GM18505 (cell line): ENCODE data around the gene NRCAM.
"Not testable (repeated sequence)": the region's sequence is repeated elsewhere in the genome, so short reads cannot be mapped to it uniquely, and the experiment has no call there.

Source experiments
- ATAC-seq: cut with Tn5 transposase; IDR thresholded peaks from one replicate; pipeline ENCODE4 v1.9.1; 2021; ENCODE audit not compliant: unreplicated experiment
- POLR2A ChIP-seq: IDR thresholded peaks from 4 replicates; pipeline ENCODE4 v1.6.1; 2011; ENCODE audit warnings: borderline replicate concordance; ENCODE audit not compliant: insufficient read depth, insufficient read length; ENCODE audit errors: extremely low read depth

The NRCAM gene

GRCh38 chr7:108266491-108266890 lies 189.7 kb downstream of the NRCAM start:
- no peak for ATAC-seq
- TF ChIP-seq POLR2A, result no peak

DNA sequence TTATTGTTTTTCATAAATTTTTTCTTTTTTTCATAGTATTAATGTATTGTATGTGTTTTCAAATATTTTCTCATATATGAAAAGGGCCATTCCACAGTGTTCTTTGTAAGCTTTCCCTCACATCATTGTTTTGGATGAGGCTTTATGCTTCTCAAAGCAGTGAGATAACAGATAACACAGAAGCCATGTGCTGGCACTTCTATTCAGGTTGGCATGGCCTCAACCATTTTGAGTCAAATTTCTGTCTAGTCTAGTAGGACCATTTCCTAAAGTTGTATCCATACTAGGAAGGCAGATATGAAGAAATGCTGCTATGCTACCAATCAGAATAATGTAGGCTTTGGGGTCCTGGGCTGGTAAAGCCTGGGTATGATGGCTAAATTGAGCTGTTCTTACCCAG lies 190.2 kb downstream of the NRCAM start:
- TF ChIP-seq POLR2A, result no peak
- ATAC-seq, result no peak

- no peak for TF ChIP-seq POLR2A
These were observed 191.2 kb downstream of the NRCAM start for GRCh38 chr7:108265007-108265406.

DNA sequence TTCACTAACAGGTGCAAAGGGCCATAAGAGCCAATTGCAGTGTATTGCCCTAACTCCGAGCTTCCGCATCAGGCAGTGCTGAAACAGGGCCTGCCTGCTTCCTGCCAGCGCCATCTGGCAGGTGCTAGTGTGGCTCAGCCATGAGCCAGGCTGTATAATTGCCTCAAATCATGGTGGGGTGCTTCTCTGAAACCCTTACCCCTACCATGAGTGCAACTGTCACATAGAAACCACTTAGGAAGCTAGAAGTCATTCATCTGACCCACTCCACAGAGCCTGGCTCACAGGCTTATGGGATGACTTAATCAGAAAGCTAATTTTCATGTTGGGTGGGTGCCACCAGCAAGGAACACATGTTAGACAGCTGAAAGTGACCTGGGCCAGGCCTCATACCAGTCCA lies 192.8 kb downstream of the NRCAM start:
- no peak for ATAC-seq
- TF ChIP-seq POLR2A, result no peak

More at GRCh38 chr7:108265007-108265406, 191.2 kb downstream of the NRCAM start:
- no peak for ATAC-seq

DNA sequence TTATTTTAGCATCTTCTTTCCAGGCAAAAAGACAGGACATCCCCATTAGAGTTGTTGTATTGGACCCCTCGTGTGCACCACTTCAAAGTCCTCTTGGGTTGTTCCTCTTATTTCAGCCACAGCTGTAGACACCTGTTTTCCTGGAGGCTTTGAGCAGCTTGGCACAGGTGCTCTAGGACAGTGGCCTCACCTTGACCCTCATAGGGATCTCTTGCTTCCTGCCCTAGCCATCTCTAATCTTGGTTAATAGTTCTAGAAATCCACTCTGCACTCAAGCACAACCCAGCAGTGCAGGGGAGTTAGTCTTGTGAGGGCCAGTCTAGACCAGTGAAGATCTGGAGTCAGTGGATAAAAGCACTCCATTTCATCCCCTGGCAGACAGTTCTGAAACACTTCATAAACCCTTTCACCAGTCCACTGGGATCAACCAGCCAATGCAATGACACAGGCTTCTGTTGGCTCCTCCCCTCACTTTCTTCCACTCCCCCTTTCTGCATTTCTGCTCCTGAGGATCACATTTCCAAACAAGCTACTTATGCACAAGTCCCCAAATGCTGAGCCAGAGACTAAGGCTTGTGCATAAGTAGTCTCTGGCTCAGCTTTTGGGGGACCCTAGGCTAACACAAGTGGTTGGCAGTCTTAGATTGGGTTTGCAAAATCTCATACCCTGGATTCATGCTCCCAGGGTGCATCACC lies 194.5 kb downstream of the NRCAM start:
- ATAC-seq, result no peak
- no peak for TF ChIP-seq POLR2A

DNA sequence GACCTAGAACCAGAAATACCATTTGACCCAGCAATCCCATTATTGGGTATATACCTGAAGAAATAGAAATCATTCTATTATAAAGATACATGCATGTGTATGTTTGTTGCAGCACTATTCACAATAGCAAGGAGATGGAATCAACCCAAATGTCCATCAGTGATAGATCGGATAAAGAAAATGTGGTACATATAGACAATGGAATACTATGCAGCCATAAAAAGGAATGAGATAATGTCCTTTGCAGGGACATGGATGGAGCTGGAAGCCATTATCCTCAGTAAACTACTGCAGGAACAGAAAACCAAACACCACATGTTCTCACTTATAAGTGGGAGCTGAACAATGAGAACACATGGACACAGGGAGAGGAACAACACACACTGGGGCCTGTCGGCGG lies 196.8 kb downstream of the NRCAM start:
- not testable (repeated sequence) for ATAC-seq

DNA sequence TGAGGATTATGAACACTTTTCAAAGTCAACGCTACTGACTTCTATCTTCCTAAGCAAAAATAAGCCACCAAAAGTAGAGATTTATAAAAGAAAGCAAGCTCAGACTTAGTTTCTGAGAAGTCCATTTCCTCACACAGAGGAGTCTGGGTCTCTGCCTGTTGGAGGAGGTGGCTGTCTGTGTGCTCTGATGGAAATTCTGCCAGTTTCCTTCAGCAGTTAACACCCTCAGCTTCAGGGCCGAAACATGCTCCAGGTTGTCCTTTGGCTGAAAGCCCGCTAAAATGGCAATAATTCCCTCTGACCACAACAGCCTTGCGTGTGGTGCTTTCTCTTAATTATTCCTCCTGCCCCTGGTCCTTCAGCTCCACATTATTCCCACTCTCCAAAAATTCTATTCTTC lies 198.3 kb downstream of the NRCAM start:
- TF ChIP-seq POLR2A, result no peak
- no peak for ATAC-seq

DNA sequence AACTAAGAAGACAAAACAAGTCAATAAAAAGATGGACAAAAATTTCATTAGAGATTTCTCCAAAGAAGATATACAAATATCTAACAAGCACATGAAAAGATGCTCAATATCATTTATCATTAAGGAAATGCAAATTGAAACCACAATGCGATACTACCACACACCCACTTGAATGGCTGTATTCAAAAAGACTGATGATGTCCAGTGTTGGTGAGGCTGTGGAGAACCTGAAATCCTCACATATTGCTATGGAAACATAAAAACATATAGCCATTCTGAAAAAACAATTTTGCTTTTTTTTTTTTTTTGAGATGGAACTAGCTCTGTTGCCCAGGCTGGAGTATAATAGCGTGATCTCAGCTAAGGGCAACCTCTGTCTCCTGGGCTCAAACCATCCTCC lies 202.0 kb downstream of the NRCAM start:
- no peak for ATAC-seq
- TF ChIP-seq POLR2A, result no peak

DNA sequence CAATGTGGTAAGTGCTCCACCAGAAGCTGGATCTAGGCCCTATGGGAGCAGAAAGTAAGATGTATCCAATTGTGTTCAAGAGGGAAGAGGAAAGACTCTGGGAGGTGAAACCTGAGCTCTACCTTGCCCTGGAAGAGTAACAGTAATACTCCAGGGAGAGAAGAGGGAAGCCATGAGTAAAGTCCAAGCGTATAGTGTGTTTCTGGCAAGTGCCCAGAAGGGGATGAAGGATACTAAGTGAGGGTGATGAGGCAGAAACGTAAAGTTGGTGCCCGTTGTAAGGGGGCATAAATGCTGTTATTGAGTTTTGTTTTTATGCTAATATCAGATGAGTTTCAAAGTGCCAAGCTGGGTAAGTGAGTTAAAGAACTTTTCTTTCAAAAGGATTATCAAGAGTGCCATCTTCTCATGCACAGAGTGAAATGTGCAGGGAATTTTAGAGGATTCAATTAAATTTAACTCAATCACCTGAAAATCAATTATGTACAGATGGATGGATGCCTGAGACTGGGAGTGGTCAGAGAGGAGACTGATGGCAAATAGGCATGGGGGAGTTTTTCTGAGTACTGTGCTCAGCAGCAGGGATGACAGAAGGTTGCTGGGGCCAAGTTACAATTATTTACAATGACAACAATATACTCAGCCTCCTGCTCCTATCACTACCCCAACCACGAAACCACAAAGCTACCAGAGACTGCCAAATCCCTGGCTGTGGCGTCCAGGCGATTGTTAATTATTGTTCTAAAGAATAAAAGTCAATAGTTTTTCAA lies 202.8 kb downstream of the NRCAM start:
- no peak for TF ChIP-seq POLR2A
- ATAC-seq, result no peak

- TF ChIP-seq POLR2A, result no peak
- ATAC-seq, result no peak
These were observed 204.1 kb downstream of the NRCAM start for GRCh38 chr7:108252177-108252576.

DNA sequence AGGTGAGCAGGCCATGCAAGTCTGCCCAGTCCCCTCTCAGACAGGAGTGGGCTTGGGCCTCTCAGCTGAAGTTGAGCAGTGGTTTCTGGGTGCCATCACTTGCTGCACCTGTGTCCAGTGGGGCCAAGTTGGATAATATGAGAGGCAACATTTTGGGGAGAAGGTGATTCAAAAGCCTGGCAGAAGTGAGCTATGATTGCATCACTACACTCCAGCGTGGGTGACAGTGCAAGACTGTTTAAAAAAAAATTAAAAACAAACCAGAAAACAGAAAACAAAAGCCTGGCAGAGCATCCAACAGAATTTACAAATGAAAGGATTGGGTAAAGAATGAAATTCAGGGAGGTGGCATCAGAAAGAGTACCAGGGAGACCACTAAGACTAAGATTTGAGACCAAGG lies 204.5 kb downstream of the NRCAM start:
- no peak for TF ChIP-seq POLR2A
- no peak for ATAC-seq

GRCh38 chr7:108249453-108249852 lies 206.8 kb downstream of the NRCAM start:
- TF ChIP-seq POLR2A, result no peak
- no peak for ATAC-seq

DNA sequence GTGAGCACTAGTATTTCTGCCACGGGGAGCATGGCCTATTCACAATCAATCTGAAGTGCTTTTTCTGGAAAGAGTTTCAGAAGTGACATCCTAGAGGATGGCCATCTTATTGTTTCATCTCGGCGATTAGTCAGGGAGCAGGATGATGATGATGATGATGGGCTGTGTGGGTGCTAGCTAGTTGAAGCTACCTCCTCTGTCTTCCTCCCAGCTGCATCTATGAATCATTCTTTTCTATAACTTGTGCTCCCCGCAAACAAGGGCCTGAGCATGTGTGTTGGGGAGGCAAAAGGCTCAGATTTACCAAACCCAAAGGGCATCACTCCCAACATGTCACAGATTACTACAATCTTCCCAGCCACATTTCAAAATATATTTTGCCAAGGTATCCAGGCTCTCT lies 207.4 kb downstream of the NRCAM start:
- no peak for TF ChIP-seq POLR2A
- no peak for ATAC-seq

DNA sequence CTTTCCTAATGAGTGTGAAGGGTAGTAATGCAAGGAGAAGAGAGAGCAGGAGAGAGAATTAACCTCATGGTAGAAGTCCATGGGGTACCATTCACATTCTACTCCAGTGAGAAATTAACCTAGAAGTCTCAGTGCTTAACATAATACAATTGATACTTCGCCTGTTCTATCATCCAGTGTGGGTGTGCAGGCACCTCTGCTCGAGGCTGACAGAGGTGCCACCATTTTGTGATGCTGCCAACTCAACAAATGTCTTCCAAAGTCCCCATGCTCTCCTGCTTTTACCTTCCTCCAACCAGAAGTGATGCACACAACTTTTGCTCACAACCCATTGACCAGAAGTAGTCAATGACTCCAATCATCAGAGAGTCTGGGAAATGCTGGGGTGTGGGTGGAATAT lies 207.8 kb downstream of the NRCAM start:
- TF ChIP-seq POLR2A, result no peak
- no peak for ATAC-seq
